OCI-LY7 (cell line): ENCODE results near the gene PTGER3.

Experiments used
- CTCF ChIP-seq: fragments of 200-600 bp; sonication (generic); conservative IDR thresholded peaks from 2 replicates; pipeline ENCODE4 v1.5.1; 2014; ENCODE audit warnings: mild to moderate bottlenecking, antibody characterized with exemption, low read length, moderate library complexity, mixed read lengths
- EZH2phosphoT487 ChIP-seq: fragments of 200-600 bp; sonication (generic); IDR thresholded peaks from 2 replicates; pipeline ENCODE4 v1.6.1; 2018; ENCODE audit warnings: low read depth, borderline replicate concordance, mild to moderate bottlenecking, mixed run types, antibody characterized with exemption, low read length, moderate library complexity, mixed read lengths

- TF ChIP-seq EZH2phosphoT487: no peak
- no peak for TF ChIP-seq CTCF
Observed at GRCh38 chr1:70941563-70941962, 106.1 kb downstream of the PTGER3 start.
